ENCODE data around the gene FAM120B.

Gene FAM120B

GRCh38 chr6:170367241-170367640 lies 60.7 kb downstream of the FAM120B start:
- Histone ChIP-seq H4K20me1 (ENCODE audit: insufficient read depth, low read length) (peaks cover 3% of the 10 kb centered on the region; the same call in 1 of the 2 replicates), H3K4me3 (ENCODE audit: low read length) (no peak overlapping the region), H3K4me2 (ENCODE audit: low read length) (no peak overlapping the region), H3K27ac (ENCODE audit: low read length) (no peak overlapping the region), H3K27me3 (ENCODE audit: low read depth, low read length) (no peaks in the 10 kb centered on the region), H3K9me3 (ENCODE audit: insufficient read depth, low read length) (no peaks in the 10 kb centered on the region), H2AFZ (ENCODE audit: low read depth, low read length) (no peak overlapping the region), H3K9ac (ENCODE audit: low read length) (no peak overlapping the region), H3K36me3 (replicated peaks; ENCODE audit: low read depth, low read length) (no peaks in the 10 kb centered on the region), H3K4me1 (ENCODE audit: low read length) (peaks cover 13% of the 10 kb centered on the region), H3K79me2 (ENCODE audit: low read length) (no peaks in the 10 kb centered on the region)
- TF ChIP-seq EZH2phosphoT487 (IDR thresholded peaks at IDR 0.05; ENCODE audit: low read depth) (no peak), CTCF (IDR thresholded peaks at IDR 0.05; ENCODE audit: low read depth, low read length) (no peak)

GRCh38 chr6:170368544-170368943 lies 62.0 kb downstream of the FAM120B start:
- Histone ChIP-seq H3K36me3 (replicated peaks; ENCODE audit: low read depth, low read length) (no peaks in the 10 kb centered on the region), H3K27ac (ENCODE audit: low read length) (no peak overlapping the region)

GRCh38 chr6:170369403-170369802 lies 62.8 kb downstream of the FAM120B start:
- TF ChIP-seq CTCF (IDR thresholded peaks at IDR 0.05; ENCODE audit: low read depth, low read length) (no peak), EZH2phosphoT487 (IDR thresholded peaks at IDR 0.05; ENCODE audit: low read depth) (no peak)
- no peak overlapping the region for H3K27ac ChIP-seq (ENCODE audit: low read length)
- H3K4me1 ChIP-seq (ENCODE audit: low read length): peaks cover 13% of the 10 kb centered on the region
- H4K20me1 ChIP-seq (ENCODE audit: insufficient read depth, low read length): peaks cover 3% of the 10 kb centered on the region; the same call in 1 of the 2 replicates
- H3K4me3 ChIP-seq (ENCODE audit: low read length): no peak overlapping the region
- no peaks in the 10 kb centered on the region for H3K79me2 ChIP-seq (ENCODE audit: low read length)
- no peak overlapping the region for H3K4me2 ChIP-seq (ENCODE audit: low read length)
- no peak overlapping the region for H3K9ac ChIP-seq (ENCODE audit: low read length)
- H3K27me3 ChIP-seq (ENCODE audit: low read depth, low read length): no peaks in the 10 kb centered on the region
- no peaks in the 10 kb centered on the region for H3K36me3 ChIP-seq (replicated peaks; ENCODE audit: low read depth, low read length)
- no peak overlapping the region for H2AFZ ChIP-seq (ENCODE audit: low read depth, low read length)
- no peaks in the 10 kb centered on the region for H3K9me3 ChIP-seq (ENCODE audit: insufficient read depth, low read length)

More at GRCh38 chr6:170368544-170368943, 62.0 kb downstream of the FAM120B start:
- TF ChIP-seq EZH2phosphoT487 (IDR thresholded peaks at IDR 0.05; ENCODE audit: low read depth) (no peak), CTCF (IDR thresholded peaks at IDR 0.05; ENCODE audit: low read depth, low read length) (no peak)
- Histone ChIP-seq H3K79me2 (ENCODE audit: low read length) (no peaks in the 10 kb centered on the region), H3K9ac (ENCODE audit: low read length) (no peak overlapping the region), H3K4me2 (ENCODE audit: low read length) (no peak overlapping the region), H4K20me1 (ENCODE audit: insufficient read depth, low read length) (peaks cover 3% of the 10 kb centered on the region; the same call in 1 of the 2 replicates), H3K9me3 (ENCODE audit: insufficient read depth, low read length) (no peaks in the 10 kb centered on the region), H3K4me1 (ENCODE audit: low read length) (peaks cover 13% of the 10 kb centered on the region), H3K27me3 (ENCODE audit: low read depth, low read length) (no peaks in the 10 kb centered on the region), H2AFZ (ENCODE audit: low read depth, low read length) (no peak overlapping the region), H3K4me3 (ENCODE audit: low read length) (no peak overlapping the region)

- H3K4me3 ChIP-seq (ENCODE audit: low read length): no peak overlapping the region
- H3K9me3 ChIP-seq (ENCODE audit: insufficient read depth, low read length): no peaks in the 10 kb centered on the region
- no peak for TF ChIP-seq EZH2phosphoT487 (IDR thresholded peaks at IDR 0.05; ENCODE audit: low read depth)
- no peak for TF ChIP-seq CTCF (IDR thresholded peaks at IDR 0.05; ENCODE audit: low read depth, low read length)
- H3K27ac ChIP-seq (ENCODE audit: low read length): no peak overlapping the region
- no peaks in the 10 kb centered on the region for H3K27me3 ChIP-seq (ENCODE audit: low read depth, low read length)
- H3K4me1 ChIP-seq (ENCODE audit: low read length): peaks cover 13% of the 10 kb centered on the region
- H2AFZ ChIP-seq (ENCODE audit: low read depth, low read length): no peak overlapping the region
- H4K20me1 ChIP-seq (ENCODE audit: insufficient read depth, low read length): peaks cover 3% of the 10 kb centered on the region; the same call in 1 of the 2 replicates
- no peaks in the 10 kb centered on the region for H3K79me2 ChIP-seq (ENCODE audit: low read length)
- H3K4me2 ChIP-seq (ENCODE audit: low read length): peak overlapping the region; percentile 46
- no peak overlapping the region for H3K9ac ChIP-seq (ENCODE audit: low read length)
- H3K36me3 ChIP-seq (replicated peaks; ENCODE audit: low read depth, low read length): no peaks in the 10 kb centered on the region
Measured at GRCh38 chr6:170370416-170370815, 63.9 kb downstream of the FAM120B start.
